ENCODE data around the gene TRIM40.

- TF ChIP-seq POLR2AphosphoS5 (IDR thresholded peaks at IDR 0.05; ENCODE audit: low read depth, low read length): no peak
- no peak for TF ChIP-seq FOXP2 (optimal IDR thresholded peaks at IDR 0.05; ENCODE audit: borderline replicate concordance, extremely low read depth, extremely low read length, insufficient read depth)
- TF ChIP-seq TAF1 (IDR thresholded peaks at IDR 0.05; ENCODE audit: borderline replicate concordance, insufficient read depth, low read length): no peak
- no peak for TF ChIP-seq REST (IDR thresholded peaks at IDR 0.05; ENCODE audit: insufficient read depth in 1 of 2, low read depth in 2 of 2, low read length in 2 of 2)
Measured at GRCh38 chr6:30103872-30104179, 32.1 kb upstream of the TRIM40 start.

All from PFSK-1 (cell line).